Neural cell (in vitro differentiated cells): ENCODE measurements around the gene ATXN10.

Experiments
- CTCF ChIP-seq: fragments of 450-650 bp; IDR thresholded peaks from 2 replicates; pipeline ENCODE4 v1.5.1; 2014; ENCODE audit warnings: antibody characterized with exemption, mild to moderate bottlenecking, moderate library complexity; ENCODE audit not compliant: poor library complexity, severe bottlenecking
- EZH2 ChIP-seq: fragments of 200-600, 300-800 bp; shearing (Covaris generic), sonication (generic); IDR thresholded peaks from 2 replicates; pipeline ENCODE4 v1.6.1; 2014; ENCODE audit warnings: antibody characterized with exemption, low read length, borderline replicate concordance, mild to moderate bottlenecking; ENCODE audit not compliant: insufficient read depth, poor library complexity, severe bottlenecking
- SMC3 ChIP-seq: fragments of 450-650 bp; conservative IDR thresholded peaks from 2 replicates; pipeline ENCODE4 v1.6.1; 2014; ENCODE audit warnings: antibody characterized with exemption, mild to moderate bottlenecking, moderate library complexity; ENCODE audit not compliant: poor library complexity
- TAF1 ChIP-seq: IDR thresholded peaks from 2 replicates; pipeline ENCODE4 v1.6.1; 2012; ENCODE audit warnings: low read depth
- TF ChIP-seq, protein P1 (sequence below): IDR thresholded peaks from 2 replicates; pipeline ENCODE4 v1.6.1; 2012; ENCODE audit warnings: borderline replicate concordance

DNA sequence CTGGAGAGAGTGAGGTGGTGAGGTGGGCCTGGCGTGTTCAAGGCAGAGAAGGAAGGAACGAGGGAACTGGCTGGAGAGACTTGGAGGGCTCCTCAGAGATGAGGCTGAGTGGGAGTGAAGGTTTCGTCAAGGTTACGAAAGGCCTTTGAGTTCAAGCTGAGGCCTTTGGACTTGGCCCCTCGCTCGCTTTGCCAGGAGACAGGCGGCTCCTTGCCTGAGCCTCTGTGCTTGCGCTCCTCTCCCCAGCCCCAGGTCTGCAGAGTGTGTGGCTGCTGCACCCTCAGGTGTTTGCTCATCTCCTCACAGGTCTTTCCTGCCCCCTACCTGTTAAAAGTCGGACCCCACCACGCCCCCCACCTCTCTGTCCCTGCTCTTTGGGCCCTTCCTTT, 91.6 kb downstream of the ATXN10 start:
- no peak for TF ChIP-seq CTCF
- no peak for TF ChIP-seq EZH2
- no peak for TF ChIP-seq TAF1
- TF ChIP-seq SMC3 = no peak
- TF ChIP-seq, protein P1, sequence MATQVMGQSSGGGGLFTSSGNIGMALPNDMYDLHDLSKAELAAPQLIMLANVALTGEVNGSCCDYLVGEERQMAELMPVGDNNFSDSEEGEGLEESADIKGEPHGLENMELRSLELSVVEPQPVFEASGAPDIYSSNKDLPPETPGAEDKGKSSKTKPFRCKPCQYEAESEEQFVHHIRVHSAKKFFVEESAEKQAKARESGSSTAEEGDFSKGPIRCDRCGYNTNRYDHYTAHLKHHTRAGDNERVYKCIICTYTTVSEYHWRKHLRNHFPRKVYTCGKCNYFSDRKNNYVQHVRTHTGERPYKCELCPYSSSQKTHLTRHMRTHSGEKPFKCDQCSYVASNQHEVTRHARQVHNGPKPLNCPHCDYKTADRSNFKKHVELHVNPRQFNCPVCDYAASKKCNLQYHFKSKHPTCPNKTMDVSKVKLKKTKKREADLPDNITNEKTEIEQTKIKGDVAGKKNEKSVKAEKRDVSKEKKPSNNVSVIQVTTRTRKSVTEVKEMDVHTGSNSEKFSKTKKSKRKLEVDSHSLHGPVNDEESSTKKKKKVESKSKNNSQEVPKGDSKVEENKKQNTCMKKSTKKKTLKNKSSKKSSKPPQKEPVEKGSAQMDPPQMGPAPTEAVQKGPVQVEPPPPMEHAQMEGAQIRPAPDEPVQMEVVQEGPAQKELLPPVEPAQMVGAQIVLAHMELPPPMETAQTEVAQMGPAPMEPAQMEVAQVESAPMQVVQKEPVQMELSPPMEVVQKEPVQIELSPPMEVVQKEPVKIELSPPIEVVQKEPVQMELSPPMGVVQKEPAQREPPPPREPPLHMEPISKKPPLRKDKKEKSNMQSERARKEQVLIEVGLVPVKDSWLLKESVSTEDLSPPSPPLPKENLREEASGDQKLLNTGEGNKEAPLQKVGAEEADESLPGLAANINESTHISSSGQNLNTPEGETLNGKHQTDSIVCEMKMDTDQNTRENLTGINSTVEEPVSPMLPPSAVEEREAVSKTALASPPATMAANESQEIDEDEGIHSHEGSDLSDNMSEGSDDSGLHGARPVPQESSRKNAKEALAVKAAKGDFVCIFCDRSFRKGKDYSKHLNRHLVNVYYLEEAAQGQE = no peak
